ENCODE results near the gene FLAD1.

DNA sequence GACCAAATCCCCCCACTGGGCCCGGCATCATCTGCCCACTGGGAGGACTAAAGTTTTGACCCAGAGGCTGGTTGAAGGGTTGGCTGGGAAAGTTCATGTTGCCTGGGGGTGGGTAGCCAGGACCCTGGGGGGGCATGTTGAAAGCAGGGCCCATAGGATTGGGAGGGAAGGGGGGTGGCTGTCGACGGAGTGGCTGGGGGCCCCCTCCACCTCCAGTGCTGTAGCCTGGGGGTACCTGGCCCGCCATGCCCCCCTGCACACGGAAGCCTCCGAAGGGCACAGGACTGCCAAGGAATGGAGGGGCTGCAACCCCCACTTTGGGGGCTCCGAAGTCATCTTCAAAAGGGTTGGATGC, 23.7 kb upstream of the FLAD1 start:
- no peak for TF ChIP-seq POLR2A (IDR thresholded peaks at IDR 0.05; ENCODE audit: low read depth, low read length)
- TF ChIP-seq, protein P1, sequence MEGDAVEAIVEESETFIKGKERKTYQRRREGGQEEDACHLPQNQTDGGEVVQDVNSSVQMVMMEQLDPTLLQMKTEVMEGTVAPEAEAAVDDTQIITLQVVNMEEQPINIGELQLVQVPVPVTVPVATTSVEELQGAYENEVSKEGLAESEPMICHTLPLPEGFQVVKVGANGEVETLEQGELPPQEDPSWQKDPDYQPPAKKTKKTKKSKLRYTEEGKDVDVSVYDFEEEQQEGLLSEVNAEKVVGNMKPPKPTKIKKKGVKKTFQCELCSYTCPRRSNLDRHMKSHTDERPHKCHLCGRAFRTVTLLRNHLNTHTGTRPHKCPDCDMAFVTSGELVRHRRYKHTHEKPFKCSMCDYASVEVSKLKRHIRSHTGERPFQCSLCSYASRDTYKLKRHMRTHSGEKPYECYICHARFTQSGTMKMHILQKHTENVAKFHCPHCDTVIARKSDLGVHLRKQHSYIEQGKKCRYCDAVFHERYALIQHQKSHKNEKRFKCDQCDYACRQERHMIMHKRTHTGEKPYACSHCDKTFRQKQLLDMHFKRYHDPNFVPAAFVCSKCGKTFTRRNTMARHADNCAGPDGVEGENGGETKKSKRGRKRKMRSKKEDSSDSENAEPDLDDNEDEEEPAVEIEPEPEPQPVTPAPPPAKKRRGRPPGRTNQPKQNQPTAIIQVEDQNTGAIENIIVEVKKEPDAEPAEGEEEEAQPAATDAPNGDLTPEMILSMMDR (conservative IDR thresholded peaks at IDR 0.05; ENCODE audit: low read depth, low read length) = no peak
- no peak for TF ChIP-seq CHD1 (IDR thresholded peaks at IDR 0.05; ENCODE audit: low read depth, low read length)
- no peak for TF ChIP-seq RAD21 (IDR thresholded peaks at IDR 0.05; ENCODE audit: low read length)
- no peak for TF ChIP-seq ELK1 (IDR thresholded peaks at IDR 0.05; ENCODE audit: borderline replicate concordance, low read depth, low read length)
- TF ChIP-seq, protein P2, sequence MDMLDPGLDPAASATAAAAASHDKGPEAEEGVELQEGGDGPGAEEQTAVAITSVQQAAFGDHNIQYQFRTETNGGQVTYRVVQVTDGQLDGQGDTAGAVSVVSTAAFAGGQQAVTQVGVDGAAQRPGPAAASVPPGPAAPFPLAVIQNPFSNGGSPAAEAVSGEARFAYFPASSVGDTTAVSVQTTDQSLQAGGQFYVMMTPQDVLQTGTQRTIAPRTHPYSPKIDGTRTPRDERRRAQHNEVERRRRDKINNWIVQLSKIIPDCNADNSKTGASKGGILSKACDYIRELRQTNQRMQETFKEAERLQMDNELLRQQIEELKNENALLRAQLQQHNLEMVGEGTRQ (IDR thresholded peaks at IDR 0.05; ENCODE audit: low read depth, low read length) = no peak
- TF ChIP-seq FOS (IDR thresholded peaks at IDR 0.05; ENCODE audit: low read depth, low read length) = no peak
- no peak for TF ChIP-seq SMC3 (IDR thresholded peaks at IDR 0.05; ENCODE audit: low read depth, low read length)
